NOMO-1 (cell line): ENCODE results near the gene DLK2.
"Not testable (repeated sequence)": the region's sequence is repeated elsewhere in the genome, so short reads cannot be mapped to it uniquely, and the experiment has no call there.

Experiments used
- DNase-seq, 2 experiments: peaks; one replicate each; lab custom pipeline; 2025; ENCODE audit not compliant: unreplicated experiment in 2 of 2; lab: John Stamatoyannopoulos, UW

DLK2 gene

DNA sequence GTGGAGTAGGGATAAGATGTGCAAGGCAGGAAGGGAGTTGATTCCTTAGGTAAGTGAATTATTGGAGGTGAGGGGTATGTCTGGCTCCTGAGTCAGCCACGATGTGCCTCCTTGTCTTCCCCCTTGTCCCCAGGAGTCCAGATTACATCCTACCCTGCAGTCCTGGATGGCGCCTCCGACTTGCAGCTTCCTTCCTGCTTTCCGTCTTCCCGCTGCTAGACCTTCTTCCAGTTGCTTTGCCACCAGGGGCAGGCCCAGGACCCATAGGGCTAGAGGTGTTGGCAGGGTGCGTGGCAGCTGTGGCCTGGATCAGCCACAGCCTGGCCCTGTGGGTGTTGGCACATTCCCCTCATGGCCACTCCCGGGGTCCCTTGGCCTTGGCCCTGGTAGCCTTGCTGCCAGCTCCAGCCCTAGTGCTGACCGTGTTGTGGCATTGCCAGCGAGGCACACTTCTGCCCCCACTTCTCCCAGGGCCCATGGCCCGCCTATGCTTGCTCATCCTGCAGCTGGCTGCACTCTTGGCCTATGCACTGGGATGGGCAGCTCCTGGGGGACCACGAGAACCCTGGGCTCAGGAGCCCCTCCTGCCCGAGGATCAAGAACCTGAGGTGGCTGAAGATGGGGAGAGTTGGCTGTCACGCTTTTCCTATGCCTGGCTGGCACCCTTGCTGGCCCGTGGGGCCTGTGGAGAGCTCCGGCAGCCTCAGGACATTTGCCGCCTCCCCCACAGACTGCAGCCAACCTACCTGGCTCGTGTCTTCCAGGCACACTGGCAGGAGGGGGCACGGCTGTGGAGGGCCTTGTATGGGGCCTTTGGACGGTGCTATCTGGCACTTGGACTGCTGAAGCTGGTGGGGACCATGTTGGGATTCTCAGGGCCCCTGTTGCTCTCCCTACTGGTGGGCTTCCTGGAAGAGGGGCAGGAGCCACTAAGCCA lies 23.1 kb downstream of the DLK2 start:
- DNase-seq: no peak

GRCh38 chr6:43428874-43429273 lies 26.5 kb downstream of the DLK2 start:
- DNase-seq: no peak

- DNase-seq: peak in 1 of 2 experiments; percentile 33
These were observed 27.2 kb downstream of the DLK2 start for GRCh38 chr6:43428112-43428570.

- peak; percentile 94 for DNase-seq
These were observed 27.8 kb downstream of the DLK2 start, which contains the start of gene ABCC10 for GRCh38 chr6:43427406-43428111. ABCC10 (plus strand) TSS chr6:43427541; CDS start chr6:43427979, 438 bp downstream.

DNA sequence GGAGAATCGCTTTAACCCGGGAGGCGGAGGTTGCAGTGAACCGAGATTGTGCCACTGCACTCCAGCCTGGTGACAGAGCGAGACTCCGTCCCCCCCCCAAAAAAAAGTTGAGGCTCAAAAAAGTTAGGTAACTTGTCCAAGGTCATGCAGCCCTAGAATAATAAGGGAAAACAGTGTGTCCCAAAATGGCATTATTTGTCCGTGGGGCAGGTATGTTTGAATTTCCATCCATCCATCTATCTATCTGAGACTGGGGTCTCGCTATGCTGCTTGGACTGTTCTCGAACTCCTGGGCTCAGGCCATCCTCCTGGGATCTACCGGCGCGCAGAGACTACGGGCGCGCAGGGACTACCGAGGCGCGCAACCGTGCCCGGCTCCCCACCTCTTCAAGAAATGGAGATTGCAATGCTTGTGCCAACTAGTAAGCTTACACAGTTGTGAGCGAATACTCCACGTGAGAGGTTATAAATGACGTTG lies 28.4 kb downstream of the DLK2 start:
- no peak for DNase-seq

DNA sequence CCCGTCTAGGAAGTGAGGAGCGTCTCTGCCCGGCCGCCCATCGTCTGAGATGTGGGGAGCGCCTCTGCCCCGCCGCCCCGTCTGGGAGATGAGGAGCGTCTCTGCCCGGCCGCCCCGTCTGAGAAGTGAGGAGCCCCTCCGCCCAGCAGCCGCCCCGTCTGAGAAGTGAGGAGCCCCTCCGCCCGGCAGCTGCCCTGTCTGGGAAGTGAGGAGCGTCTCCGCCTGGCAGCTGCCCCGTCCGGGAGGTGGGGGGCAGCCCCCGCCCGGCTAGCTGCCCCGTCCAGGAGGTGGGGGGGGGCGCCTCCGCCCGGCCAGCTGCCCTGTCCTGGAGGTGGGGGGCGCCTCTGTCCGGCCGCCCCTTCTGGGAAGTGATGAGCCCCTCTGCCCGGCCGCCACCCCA lies 30.3 kb downstream of the DLK2 start:
- DNase-seq: not testable (repeated sequence)

GRCh38 chr6:43421831-43422230 lies 33.5 kb downstream of the DLK2 start:
- no peak for DNase-seq

- DNase-seq: no peak
These were observed 35.2 kb downstream of the DLK2 start for GRCh38 chr6:43420012-43420709.

DNA sequence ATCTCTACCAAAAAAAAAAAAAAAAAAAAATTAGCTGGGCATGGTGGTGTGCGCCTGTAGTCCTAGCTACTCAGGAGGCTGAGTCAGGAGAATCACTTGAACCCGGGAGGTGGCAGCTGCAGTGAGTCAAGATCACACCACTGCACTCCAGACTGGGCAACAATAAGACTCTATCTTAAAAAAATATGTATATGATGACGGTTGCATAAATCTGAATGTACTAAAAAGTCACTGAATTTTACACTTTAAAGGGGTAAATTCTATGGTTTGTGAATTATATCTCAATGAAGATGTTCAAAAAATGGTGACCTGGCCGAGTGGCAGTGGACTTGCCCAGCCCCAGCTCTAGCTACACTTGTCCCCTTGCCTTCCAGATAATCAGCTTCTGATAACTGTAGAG lies 38.4 kb downstream of the DLK2 start:
- DNase-seq: no peak

GRCh38 chr6:43415275-43415674 lies 40.1 kb downstream of the DLK2 start:
- DNase-seq: not testable (repeated sequence)

DNA sequence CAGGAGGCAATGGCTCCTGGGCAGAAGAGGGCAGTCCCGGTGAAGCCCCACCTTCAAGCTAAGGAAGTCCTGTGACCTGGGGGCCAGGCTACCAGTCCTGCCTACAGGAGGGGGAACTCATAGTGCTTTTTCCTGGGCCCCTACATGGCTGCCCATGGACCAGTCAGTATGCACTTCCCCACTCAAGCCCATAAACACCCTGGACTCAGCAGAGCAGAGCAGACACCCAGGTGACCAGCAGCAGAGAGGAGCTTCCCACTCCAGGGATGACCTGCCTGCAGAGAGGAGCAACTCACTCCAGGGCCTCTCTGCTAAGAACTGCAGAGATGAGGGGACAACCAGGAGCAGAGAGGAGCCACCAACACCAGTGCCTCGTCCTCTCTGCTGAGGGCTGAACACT lies 42.3 kb downstream of the DLK2 start:
- DNase-seq: no peak

DNA sequence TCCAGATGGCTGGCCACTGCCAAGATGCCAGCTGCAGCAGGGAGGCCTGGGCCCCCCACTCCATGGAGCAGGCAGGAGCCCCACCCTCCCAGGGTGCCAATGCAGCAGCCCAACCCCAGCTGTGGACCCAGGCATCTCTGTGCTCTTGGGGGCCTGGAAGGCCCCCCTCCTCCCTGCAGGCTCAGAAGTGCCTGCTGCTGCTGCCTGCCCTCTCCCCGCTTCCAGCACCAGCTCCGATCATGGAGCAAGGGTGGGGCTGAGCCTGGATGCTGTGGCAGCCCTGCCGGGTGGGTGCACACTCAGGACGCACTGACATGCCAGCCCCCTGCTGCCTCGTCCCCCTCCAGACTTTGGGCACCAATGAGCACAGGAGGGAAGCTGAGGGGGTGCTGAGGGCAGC lies 42.8 kb downstream of the DLK2 start:
- no peak for DNase-seq

DNA sequence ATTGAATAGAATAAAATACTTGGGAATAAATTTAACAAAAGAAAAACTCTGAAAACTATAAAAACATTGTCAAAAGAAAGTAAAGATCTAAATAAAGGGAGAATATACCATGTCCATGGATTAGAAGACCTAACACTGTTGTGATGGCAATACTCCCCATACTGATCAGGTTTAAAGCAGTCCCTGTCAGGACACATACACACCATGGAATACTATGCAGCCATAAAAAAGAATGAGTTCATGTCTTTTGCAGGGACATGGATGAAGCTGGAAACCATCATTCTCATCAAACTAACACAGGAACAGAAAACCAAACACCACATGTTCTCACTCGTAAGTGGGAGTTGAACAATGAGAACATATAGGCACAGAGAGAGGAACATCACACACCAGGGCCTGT lies 44.6 kb downstream of the DLK2 start:
- DNase-seq: not testable (repeated sequence)

DNA sequence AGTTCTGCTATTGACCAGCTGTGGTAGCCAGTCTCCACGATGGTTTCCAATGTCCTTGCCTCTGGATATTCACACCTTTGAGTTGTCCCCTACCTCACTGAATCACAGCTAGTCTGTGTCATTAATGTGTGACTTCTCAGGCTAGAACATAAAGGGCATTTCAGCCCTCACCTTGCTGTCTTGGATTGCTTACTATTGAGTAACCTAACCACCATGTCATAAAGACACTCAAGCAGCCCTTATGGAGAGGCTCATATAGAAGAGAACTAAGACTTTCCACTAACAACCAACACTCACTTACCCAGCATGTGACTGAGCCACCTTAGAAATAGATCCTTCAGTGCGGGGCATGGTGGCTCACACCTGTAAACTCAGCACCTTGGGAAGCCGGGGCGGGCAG lies 47.1 kb downstream of the DLK2 start:
- DNase-seq: no peak

GRCh38 chr6:43407296-43407695 lies 48.1 kb downstream of the DLK2 start:
- no peak for DNase-seq

DNA sequence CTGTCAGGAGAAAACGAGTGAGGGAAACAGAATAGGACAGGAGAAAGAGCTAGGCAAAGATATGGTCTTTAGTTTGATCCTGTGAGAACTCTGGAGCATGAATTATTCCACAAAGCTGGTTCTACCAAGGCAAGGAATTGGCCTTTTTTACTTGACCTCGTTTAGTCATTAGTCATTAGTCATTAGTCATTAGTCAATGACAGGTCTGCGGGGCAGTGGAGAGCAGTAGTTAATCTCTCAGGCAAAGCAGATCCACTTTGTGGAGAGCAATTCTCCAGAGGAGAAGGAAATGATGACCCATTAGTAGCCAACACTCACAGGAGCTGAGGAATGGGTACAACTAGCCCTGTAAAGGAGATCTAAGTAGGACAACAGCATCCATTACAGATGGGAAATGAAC lies 50.0 kb downstream of the DLK2 start:
- DNase-seq: no peak

DNA sequence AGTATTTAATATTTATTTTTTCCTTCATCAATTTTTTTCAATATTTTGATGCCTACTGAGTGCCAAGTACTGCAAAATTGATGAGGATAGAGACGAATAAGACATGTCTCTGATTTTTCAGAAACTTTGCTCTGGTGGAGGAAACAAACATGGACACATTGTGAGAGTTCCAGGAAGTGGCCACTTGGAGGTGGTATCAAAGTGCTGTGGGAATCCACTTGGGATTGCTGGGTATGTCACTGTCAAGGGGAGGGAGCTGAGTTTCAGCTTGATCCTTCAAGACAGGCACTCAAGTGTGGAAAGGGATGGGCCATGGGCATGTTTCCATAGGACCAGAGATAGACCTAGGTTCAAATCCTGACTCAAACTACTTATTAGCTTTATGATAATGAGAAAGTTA lies 52.5 kb downstream of the DLK2 start:
- DNase-seq: no peak

- DNase-seq: no peak
These were observed 53.6 kb downstream of the DLK2 start for GRCh38 chr6:43401730-43402129.
